Transverse colon (tissue), 4 donors: ENCODE measurements around the gene LCK. TPM values are rescaled to one million over a fixed set of nuclear protein-coding genes. Genes with fewer than 3 reads are reported as not detected.
A peak's percentile ranks its signal among the peaks of the same experiment; 100 is the strongest.

Source experiments
- DNase-seq: peaks from one replicate; pipeline ENCODE4 v3.0.0-alpha.2; 2019
- H3K27ac ChIP-seq, 4 donors: fragments of 200-600 bp; sonication (generic); 2 replicates each; pipeline ENCODE4 v1.5.1; 2016 to 2018; ENCODE audit warnings: inconsistent platforms in 4 of 4
- H3K27me3 ChIP-seq: fragments of 200-600 bp; sonication (generic); 2 replicates; pipeline ENCODE4 v1.5.1; 2017; ENCODE audit warnings: inconsistent platforms
- H3K36me3 ChIP-seq, 4 donors: fragments of 200-600 bp; sonication (generic); 2 replicates each; pipeline ENCODE4 v1.5.1; 2017 to 2019; ENCODE audit warnings: inconsistent platforms in 4 of 4
- H3K4me1 ChIP-seq, 4 donors: fragments of 200-600 bp; sonication (generic); 2 replicates each; pipeline ENCODE4 v1.5.1; 2017 to 2020; ENCODE audit warnings: inconsistent platforms in 4 of 4
- H3K4me3 ChIP-seq, 4 donors: fragments of 200-600 bp; sonication (generic); 1 replicate in 1 of 4; 2 replicates in 3 of 4; pipeline versions ENCODE4 v1.5.1 to v1.6.1; 2017 to 2019; ENCODE audit warnings: inconsistent platforms in 4 of 4
- H3K9me3 ChIP-seq, 2 donors: fragments of 200-600 bp; sonication (generic); 2 replicates each; pipeline ENCODE4 v1.5.1; 2017 to 2019; ENCODE audit warnings: inconsistent platforms in 2 of 2
- CTCF ChIP-seq, 5 experiments: fragments of 200-600 bp in 3 of 5; fragments of 450-650 bp in 2 of 5; sonication (generic) in 3 of 5; IDR thresholded peaks; 1 replicate in 2 of 5; 2 replicates in 3 of 5; pipeline ENCODE4 v1.5.1; 2016 to 2017; ENCODE audit warnings: antibody characterized with exemption in 5 of 5, inconsistent platforms in 3 of 5, mild to moderate bottlenecking in 2 of 5, moderate library complexity in 1 of 5
- EP300 ChIP-seq: sonication (generic); formaldehyde crosslinking; IDR thresholded peaks from one replicate; pipeline ENCODE4 v1.6.1; 2017; ENCODE audit warnings: antibody characterized with exemption, low read depth
- POLR2A ChIP-seq: fragments of 450-650 bp; IDR thresholded peaks from one replicate; pipeline ENCODE4 v1.6.1; 2016; ENCODE audit warnings: antibody characterized with exemption, mild to moderate bottlenecking, moderate library complexity
- POLR2AphosphoS5 ChIP-seq, 3 donors: sonication (generic); formaldehyde crosslinking; IDR thresholded peaks; one replicate each; pipeline ENCODE4 v1.6.1; 2016; ENCODE audit warnings: antibody characterized with exemption in 3 of 3
- WGBS, 2 donors: methylation state at CpG; one replicate each; pipeline ENCODE4 v1.1.5; 2018; ENCODE audit warnings: low coverage in 1 of 2; 5-methylcytosine and 5-hydroxymethylcytosine counted together
- in situ Hi-C, 4 donors: fragments of 200-750 bp; cut with MboI; loops; one replicate each; pipeline versions ENCODE4 v1.15.0 to v1.15.1; 2017; ENCODE audit warnings: low sequenced_read_pairs in 3 of 4, low pct_ligation_motif_present in 1 of 4, low pct_unique_long_range_greater_than_20kb in 1 of 4
- intact Hi-C: fragments of 100-400 bp; cut with DNase I; formaldehyde crosslinking; loops from one replicate; pipeline ENCODE4 v1.15.1; 2023; ENCODE audit warnings: low total_unique reads
- total RNA-seq, 4 donors: library from RNA; depleted of rRNA; stranded (reverse); fragments of >200 nt; gene quantifications; one replicate each; pipeline ENCODE4 v1.1.0, GENCODE V29; 2016

The LCK gene
- total RNA-seq, 4 donors from 2014 or later: 4.5 to 12.3 (median 8.7) TPM; not detected in 1

GRCh38 chr1:32311709-32312393 is 60.8 kb downstream of the LCK start:
- Histone ChIP-seq H3K27ac (no peak overlapping the region), H3K4me3 (no peak overlapping the region), H3K36me3 (peaks cover 0 to 3% (median 0%) of the 10 kb centered on the region in 4 donors), H3K4me1 (peaks cover 4 to 68% (median 29%) of the 10 kb centered on the region in 4 donors), H3K27me3 (no peaks in the 10 kb centered on the region), H3K9me3 (no peaks in the 10 kb centered on the region)
- DNase-seq: no peak
- TF ChIP-seq POLR2AphosphoS5 (IDR thresholded peaks at IDR 0.05) (no peak), EP300 (no peak)
- intact Hi-C loops (no loop called here), in situ Hi-C loops (no loop called here)
- 42 to 60% methylated on average over 2 of the region's 2 CpGs for WGBS, 2 donors

DNA sequence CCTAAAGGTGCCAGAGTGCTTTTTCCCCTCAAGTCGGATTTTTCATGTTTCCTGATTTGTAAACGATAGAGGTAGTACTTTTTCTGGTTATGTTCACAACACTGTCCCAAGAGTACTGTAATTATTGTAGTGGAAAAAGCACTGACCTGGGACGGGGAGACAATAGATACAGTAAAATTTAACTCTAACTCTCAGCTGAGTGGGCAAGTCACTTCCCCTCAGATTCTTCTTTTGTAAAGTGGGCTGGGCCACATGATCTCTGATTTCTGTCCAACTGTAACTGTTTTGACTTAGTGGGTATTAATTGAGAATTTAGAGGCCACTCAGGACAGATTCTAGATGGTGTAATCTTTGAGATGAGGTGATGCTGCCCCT is 65.8 kb downstream of the LCK start:
- intact Hi-C loops: no loop called here
- DNase-seq: no peak
- TF ChIP-seq EP300 (no peak), POLR2A (no peak), POLR2AphosphoS5 (IDR thresholded peaks at IDR 0.05) (no peak), CTCF (IDR thresholded peaks at IDR 0.05) (no peak)
- Histone ChIP-seq H3K9me3 (no peaks in the 10 kb centered on the region), H3K4me3 (no peak overlapping the region), H3K27me3 (no peaks in the 10 kb centered on the region), H3K27ac (peak overlapping the region; percentile 65 to 84 (median 80)), H3K36me3 (peaks cover 0 to 23% (median 6%) of the 10 kb centered on the region in 4 donors), H3K4me1 (peaks cover 7 to 52% (median 21%) of the 10 kb centered on the region in 4 donors)
- 52 to 64% methylated on average over 3 of the region's 3 CpGs for WGBS, 2 donors
- in situ Hi-C loops: no loop called here

- intact Hi-C loops: no loop called here
- WGBS, 2 donors: 94 to 95% methylated on average over 7 to 10 of the region's 10 CpGs
- Histone ChIP-seq H3K9me3 (no peaks in the 10 kb centered on the region), H3K27me3 (no peaks in the 10 kb centered on the region), H3K27ac (peak overlapping the region in 1 of 4 donors; percentile 88), H3K36me3 (peaks cover 0 to 23% (median 6%) of the 10 kb centered on the region in 4 donors), H3K4me1 (peaks cover 11 to 64% (median 34%) of the 10 kb centered on the region in 4 donors), H3K4me3 (no peak overlapping the region)
- TF ChIP-seq EP300: no peak
- TF ChIP-seq CTCF (IDR thresholded peaks at IDR 0.05): no peak
- no peak for TF ChIP-seq POLR2AphosphoS5 (IDR thresholded peaks at IDR 0.05)
- TF ChIP-seq POLR2A: no peak
- DNase-seq: no peak
- in situ Hi-C loops: no loop called here
Measured at GRCh38 chr1:32318127-32318869, 67.2 kb downstream of the LCK start.

- peak overlapping the region in 1 of 4 donors; percentile 20 for H3K4me3 ChIP-seq
- H3K27me3 ChIP-seq: no peaks in the 10 kb centered on the region
- H3K9me3 ChIP-seq: no peaks in the 10 kb centered on the region
- intact Hi-C loops: no loop called here
- H3K4me1 ChIP-seq: peaks cover 11 to 50% (median 31%) of the 10 kb centered on the region in 4 donors
- peaks cover 0 to 46% (median 15%) of the 10 kb centered on the region in 4 donors for H3K36me3 ChIP-seq
- no peak for TF ChIP-seq POLR2A
- TF ChIP-seq POLR2AphosphoS5 (IDR thresholded peaks at IDR 0.05): peak in 2 of 3 donors; percentile 62 to 66
- TF ChIP-seq CTCF (IDR thresholded peaks at IDR 0.05): no peak
- TF ChIP-seq EP300: peak; percentile 54
- in situ Hi-C loops: no loop called here
- WGBS, 2 donors: 29 to 37% methylated on average over 3 to 5 of the region's 5 CpGs
- DNase-seq: peak; percentile 87
- peak overlapping the region; percentile 86 to 88 (median 86) for H3K27ac ChIP-seq
Measured at GRCh38 chr1:32321712-32322291, 70.7 kb downstream of the LCK start.
